AG09309 (cell line): ENCODE results near the gene C14orf180.

ENCODE experiments used
- DNase-seq: peaks from one replicate; pipeline ENCODE4 v3.0.0-alpha.2; 2010; ENCODE audit warnings: low read depth
- H3K4me3 ChIP-seq: 2 replicates; pipeline ENCODE4 v1.5.1; 2011; ENCODE audit warnings: mild to moderate bottlenecking, low read depth, low read length, moderate library complexity; ENCODE audit not compliant: control insufficient read depth
- TF ChIP-seq, protein P1 (sequence below): IDR thresholded peaks from 2 replicates; pipeline ENCODE4 v1.5.1; 2011; ENCODE audit warnings: mild to moderate bottlenecking, low read depth, low read length, inconsistent platforms; ENCODE audit not compliant: insufficient read depth, control insufficient read depth; ENCODE audit errors: missing control alignments

The C14orf180 gene

GRCh38 chr14:104550340-104550860 lies 29.2 kb upstream of the C14orf180 start:
- no peak for DNase-seq
- TF ChIP-seq, protein P1, sequence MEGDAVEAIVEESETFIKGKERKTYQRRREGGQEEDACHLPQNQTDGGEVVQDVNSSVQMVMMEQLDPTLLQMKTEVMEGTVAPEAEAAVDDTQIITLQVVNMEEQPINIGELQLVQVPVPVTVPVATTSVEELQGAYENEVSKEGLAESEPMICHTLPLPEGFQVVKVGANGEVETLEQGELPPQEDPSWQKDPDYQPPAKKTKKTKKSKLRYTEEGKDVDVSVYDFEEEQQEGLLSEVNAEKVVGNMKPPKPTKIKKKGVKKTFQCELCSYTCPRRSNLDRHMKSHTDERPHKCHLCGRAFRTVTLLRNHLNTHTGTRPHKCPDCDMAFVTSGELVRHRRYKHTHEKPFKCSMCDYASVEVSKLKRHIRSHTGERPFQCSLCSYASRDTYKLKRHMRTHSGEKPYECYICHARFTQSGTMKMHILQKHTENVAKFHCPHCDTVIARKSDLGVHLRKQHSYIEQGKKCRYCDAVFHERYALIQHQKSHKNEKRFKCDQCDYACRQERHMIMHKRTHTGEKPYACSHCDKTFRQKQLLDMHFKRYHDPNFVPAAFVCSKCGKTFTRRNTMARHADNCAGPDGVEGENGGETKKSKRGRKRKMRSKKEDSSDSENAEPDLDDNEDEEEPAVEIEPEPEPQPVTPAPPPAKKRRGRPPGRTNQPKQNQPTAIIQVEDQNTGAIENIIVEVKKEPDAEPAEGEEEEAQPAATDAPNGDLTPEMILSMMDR: no peak
- no peak overlapping the region for H3K4me3 ChIP-seq

DNA sequence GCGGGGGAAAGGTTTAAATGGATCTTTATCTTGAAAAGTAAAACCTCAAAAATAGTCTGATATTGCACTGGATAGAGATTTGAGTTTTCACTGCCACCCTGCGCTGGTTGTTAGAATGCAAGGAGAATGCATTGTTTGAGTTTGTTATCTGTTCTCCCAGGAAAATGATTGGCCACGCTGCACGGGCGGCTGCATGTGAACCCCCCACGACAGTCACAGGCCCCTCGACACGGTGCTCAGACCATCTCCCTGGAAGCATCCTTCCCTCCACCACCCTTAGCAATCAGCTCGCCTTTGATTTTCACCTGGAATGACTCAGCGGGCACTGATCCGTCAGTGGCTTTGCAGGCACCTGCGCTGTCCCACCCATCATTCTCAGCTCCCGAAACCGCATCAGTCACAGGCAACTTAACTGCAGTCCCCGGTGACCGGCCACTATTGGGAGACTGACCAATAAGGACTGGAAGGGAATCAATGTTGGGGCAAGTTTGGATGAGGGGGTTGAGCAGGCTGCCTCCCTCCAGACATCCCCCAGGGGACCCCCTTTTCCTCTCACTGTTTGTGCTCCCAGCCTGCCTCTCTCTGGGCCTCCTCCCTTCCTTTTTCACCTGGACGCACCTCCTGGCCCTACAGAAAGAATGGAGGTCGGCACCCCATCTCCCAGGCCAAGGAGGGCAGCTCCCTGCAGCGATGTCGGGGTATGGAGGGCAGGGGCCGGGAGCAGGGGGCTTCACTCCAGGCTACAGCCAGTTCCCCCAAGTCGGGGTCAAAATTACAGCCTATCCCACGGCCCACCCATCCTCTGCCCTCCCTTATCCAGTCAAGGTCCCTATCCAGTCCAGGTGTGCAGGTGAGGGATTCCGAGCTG lies 28.5 kb upstream of the C14orf180 start:
- TF ChIP-seq, protein P1: no peak
- no peak for DNase-seq
- no peak overlapping the region for H3K4me3 ChIP-seq

DNA sequence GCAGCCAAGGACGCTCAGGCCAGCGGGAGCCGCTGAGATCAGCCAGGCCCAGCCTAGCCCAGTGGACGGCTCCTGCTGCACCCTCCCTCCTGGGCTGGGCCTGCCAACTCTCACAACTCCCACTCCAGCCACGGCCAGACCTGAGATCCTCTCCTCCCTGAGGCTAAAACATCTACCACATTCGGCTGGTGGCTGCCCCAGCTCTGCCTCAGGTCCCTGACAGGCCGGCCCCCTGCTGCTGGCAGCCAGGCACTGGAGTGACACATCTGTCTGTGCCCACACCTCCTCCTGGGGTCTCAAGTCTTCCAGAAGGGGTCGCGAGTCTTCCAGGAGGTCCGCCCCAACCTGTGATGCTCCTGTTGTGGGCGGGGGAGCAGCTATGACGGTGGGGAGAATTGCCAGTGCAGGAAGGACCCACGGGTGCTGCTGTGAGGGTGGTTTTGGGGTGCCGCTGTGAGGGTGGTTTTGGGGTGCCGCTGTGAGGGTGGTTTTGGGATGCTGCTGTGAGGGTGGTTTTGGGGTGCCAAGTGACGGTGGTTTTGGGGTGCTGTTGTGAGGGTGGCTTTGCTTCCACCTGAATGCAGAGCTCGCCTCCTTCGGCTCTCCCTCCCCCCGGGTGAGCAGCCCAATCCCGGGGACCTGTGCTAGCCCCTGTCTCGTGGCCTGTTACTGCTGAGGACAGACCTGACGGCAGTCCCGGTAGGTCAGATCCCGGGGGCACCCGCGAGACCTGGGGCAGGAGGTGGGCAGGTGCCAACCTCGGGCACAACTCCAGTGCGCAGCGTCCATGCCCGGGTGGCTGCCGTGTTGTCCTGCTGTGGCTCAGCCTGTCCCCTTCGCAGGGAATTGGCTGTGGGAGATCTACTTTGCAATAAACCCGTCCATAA lies 27.5 kb upstream of the C14orf180 start:
- H3K4me3 ChIP-seq: no peak overlapping the region
- DNase-seq: no peak
- TF ChIP-seq, protein P1: no peak

DNA sequence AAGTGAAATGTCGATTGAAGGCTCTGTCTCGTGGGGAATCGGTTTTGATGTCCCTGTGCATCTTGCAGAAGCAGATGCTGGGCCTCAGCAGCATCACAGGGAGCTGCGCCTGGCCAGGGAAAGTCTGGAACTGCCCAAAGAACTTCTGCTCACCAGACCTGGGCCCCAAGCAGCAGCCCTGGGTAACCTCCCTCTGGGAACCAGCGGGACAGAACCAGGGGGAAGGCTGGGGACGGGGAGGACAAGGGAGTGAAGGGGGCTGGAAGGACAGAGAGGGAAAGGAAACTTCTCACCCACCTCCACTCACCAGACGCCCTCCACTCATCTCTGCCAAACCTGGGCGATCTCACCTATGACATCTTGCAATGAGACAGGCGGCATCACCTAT lies 26.8 kb upstream of the C14orf180 start:
- H3K4me3 ChIP-seq: no peak overlapping the region
- TF ChIP-seq, protein P1: no peak
- no peak for DNase-seq

DNA sequence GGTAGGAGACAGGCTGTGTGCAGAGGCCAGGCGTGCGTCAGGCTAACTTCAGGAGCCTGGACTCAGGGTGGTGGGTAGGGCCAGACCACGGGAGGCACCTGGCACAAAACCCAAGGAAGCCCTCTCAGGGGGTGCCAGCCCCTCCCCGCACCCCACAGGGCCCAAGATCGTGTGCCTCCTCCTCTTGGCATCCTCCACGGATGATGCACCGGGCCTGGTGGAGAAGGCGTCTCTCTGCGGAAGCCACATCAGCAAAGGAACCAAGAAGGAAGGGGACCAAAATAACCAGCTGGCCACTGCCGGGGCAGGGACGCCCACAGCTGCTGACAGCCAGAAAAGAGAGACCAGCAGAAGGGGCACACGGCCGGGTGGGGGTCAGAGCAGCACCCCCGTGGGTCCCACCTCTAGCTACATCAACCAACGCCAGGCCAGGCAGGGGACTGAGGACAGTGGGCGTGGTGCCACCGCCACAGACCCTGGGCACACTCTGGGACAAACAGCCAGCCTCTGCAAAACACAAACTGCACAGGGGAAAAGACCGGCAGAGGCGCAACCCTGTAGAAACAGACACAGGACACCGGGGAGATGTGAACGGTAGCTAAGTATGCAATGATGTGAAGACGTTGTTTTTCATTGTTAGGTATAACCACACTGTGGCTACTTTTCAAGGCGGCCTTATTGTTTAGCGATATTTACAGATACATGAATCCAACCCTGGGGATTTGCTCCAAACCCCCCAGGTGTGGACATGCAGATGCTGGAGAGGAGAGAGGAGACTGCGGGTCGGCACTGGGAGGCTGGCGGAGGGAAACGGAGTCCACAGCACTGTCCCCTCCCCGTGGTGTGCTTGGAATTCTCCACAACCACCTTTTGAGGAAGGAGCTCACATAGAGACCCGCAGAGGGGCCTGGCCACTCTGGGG lies 26.1 kb upstream of the C14orf180 start:
- DNase-seq: no peak
- no peak overlapping the region for H3K4me3 ChIP-seq
- TF ChIP-seq, protein P1: no peak
